ENCODE results near the gene NTRK3.

Gene NTRK3

DNA sequence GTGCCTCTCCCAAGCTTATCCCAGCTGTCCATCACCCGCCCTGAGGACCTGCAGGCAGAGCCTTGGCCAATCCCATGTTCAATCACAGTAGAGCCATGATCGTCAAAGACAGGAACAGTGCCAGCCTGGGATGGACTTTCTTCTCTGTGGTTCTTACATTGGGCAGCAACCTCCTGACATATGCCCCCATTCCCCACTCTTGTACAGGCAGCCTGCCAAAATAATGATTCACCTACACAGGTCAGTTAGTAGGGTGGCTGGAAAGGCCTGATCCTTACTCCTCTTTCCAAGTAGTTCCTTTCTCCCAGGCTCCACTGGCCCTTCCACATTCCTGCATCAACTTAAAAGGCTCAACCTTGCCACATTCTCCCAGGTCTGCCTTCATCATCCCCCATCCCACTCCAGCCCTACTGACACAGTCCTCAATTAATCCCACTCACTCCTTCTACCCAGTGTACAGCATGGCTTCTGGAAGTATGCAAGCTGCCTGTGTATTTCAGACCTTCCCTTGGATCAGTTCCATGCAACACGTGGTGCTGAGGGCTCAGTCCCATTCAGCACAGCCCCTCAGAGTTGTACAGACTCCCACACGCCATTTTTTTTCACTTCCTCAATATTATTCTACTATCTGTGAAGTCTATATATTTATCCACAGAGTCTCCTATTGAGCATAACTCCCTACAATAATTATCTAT lies 189.8 kb downstream of the NTRK3 start:
- H3K4me3 ChIP-seq (ENCODE audit: low read depth, low read length) = no peak overlapping the region
- TF ChIP-seq, protein P1, sequence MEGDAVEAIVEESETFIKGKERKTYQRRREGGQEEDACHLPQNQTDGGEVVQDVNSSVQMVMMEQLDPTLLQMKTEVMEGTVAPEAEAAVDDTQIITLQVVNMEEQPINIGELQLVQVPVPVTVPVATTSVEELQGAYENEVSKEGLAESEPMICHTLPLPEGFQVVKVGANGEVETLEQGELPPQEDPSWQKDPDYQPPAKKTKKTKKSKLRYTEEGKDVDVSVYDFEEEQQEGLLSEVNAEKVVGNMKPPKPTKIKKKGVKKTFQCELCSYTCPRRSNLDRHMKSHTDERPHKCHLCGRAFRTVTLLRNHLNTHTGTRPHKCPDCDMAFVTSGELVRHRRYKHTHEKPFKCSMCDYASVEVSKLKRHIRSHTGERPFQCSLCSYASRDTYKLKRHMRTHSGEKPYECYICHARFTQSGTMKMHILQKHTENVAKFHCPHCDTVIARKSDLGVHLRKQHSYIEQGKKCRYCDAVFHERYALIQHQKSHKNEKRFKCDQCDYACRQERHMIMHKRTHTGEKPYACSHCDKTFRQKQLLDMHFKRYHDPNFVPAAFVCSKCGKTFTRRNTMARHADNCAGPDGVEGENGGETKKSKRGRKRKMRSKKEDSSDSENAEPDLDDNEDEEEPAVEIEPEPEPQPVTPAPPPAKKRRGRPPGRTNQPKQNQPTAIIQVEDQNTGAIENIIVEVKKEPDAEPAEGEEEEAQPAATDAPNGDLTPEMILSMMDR (IDR thresholded peaks at IDR 0.05; ENCODE audit: borderline replicate concordance, insufficient read depth, low read depth, low read length) = no peak

DNA sequence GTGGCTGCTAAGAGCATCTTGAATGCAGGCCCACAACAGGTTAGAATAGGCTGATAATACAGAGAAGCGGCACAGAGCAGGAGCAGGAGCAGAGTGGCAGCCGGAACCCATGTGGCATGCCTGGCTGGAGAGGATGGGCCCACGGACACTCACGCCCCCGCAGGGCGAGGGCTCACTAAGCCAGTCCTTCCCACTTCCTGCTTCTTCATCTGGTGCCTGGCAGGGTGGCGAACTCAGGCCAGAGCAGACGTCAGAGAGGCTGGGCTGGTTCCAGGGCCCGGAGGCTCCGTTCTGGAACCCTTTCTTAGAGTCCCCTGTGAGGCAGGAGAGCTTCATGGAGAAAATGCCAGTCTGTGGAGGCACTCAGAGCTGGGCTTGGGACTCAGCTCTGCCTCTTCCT lies 195.1 kb downstream of the NTRK3 start:
- TF ChIP-seq, protein P1 (IDR thresholded peaks at IDR 0.05; ENCODE audit: borderline replicate concordance, insufficient read depth, low read depth, low read length) = no peak
- H3K4me3 ChIP-seq (ENCODE audit: low read depth, low read length) = no peak overlapping the region

DNA sequence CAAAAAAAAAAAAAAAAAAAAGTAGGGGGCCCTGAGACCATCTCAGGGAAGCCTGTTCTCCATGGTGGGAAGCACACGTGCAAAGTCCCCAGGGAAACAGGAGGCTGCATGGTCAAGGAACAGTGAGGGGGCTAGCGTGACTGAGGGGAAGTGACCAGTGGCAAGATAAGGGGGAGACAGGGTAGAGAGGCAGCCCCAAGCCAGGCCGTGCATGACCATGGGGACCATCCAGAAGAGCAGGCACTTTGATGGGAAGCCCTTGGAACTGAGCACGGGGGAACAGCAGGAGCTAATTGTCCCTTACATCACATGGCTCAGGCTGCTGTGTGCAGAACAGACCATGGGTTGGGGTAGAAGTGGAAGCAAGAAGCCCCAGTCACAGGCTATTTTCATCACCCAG lies 196.2 kb downstream of the NTRK3 start:
- TF ChIP-seq, protein P1 (IDR thresholded peaks at IDR 0.05; ENCODE audit: borderline replicate concordance, insufficient read depth, low read depth, low read length) = no peak
- no peak overlapping the region for H3K4me3 ChIP-seq (ENCODE audit: low read depth, low read length)

DNA sequence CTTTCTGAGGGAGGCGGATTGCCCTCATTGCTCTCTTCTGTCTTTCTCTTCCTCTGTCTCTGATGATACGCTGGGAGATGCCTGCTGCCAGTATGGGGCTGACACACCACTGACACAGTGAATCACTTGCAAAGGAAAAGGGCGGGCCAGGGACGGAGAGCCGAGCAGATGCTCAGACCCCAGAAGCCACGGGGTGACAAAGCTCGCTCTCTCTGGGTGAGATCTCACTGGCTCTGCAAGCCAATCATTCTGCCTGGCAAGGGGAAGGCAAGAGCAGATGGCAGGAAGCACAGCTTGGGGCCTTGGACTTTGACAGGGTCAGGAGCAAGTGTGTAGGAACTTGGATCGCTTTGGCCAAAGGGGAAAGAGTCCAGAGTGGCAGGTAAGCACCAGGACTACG lies 198.7 kb downstream of the NTRK3 start:
- TF ChIP-seq, protein P1 (IDR thresholded peaks at IDR 0.05; ENCODE audit: borderline replicate concordance, insufficient read depth, low read depth, low read length) = no peak
- no peak overlapping the region for H3K4me3 ChIP-seq (ENCODE audit: low read depth, low read length)

DNA sequence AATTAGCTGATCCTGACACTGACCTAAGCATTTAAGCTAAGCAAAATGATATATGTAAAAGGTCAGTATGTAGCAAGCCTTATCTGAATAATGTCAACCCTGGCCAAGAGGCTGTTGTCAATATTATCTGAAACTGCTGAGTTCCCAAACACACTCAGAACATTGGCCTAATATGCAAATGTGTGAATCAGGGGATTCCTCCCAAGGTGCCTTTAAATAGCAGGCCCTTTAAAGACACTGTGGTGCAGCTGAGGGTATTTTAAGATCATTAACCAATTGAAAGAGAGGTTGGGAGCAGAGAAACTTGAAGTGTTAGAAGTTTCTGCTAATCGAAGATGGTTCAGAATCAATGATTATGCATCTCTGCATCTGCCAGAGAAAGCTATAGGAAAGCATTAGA lies 207.0 kb downstream of the NTRK3 start:
- TF ChIP-seq, protein P1 (IDR thresholded peaks at IDR 0.05; ENCODE audit: borderline replicate concordance, insufficient read depth, low read depth, low read length) = no peak
- no peak overlapping the region for H3K4me3 ChIP-seq (ENCODE audit: low read depth, low read length)

DNA sequence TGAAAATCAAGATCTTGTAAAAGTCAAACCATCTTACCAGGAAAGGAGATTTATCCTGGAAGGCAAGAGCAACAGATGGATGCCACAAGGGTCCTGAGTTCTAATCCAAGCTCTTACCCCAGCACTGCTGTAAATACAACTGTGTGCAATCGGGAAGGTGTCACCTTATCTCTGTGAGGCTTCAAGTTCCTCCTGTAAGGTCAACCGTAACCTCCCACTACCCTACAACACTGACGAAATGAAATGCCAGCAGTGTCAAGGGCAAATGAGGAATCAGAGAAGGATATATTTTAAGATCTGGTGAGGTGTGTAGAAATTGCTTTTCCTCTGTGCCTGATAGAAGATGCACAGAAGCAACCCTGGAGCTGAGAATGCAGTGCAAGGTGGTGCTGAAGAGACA lies 207.8 kb downstream of the NTRK3 start:
- H3K4me3 ChIP-seq (ENCODE audit: low read depth, low read length) = no peak overlapping the region
- TF ChIP-seq, protein P1 (IDR thresholded peaks at IDR 0.05; ENCODE audit: borderline replicate concordance, insufficient read depth, low read depth, low read length) = no peak

DNA sequence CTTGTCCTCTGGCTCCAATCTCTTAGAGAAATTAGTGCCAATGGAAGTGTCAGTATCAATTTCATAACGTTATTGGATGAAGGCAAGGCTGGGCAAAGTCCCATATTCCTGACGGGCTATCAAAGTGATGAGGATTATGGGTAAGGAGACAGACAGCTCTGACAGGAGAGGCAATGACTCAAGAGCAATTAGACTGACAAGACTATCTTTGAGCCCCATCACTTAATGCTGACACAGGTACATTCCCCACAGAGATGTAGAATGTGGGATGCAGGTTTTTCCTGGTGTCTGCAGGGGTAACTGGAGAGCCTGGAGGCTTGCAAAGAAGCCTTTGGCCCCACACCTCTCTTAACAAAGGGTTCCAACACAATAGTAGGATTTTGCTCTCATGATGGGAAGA lies 208.3 kb downstream of the NTRK3 start:
- H3K4me3 ChIP-seq (ENCODE audit: low read depth, low read length) = no peak overlapping the region
- TF ChIP-seq, protein P1 (IDR thresholded peaks at IDR 0.05; ENCODE audit: borderline replicate concordance, insufficient read depth, low read depth, low read length) = no peak
